Measurements from ENCODE around the gene ELK4.

DNA sequence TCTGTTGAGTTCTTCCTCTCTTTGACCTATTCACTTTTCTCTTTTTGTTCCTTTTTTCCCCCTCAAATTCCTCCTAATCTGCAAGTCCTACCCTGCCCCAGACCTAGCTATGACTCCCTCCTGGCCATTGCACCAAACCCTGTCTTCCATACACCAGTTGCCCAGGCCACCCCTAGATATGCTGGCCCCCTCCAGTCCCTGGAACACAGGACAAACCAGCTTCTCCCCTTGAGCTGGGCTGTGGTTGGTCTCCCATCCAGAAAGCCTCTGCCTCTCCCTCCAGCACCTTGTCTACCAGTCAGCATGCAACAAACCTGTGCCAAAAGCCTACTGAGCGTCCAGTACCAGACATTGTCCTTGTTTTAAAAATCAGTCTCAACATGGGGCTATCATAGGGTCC lies 59.4 kb downstream of the ELK4 start:
- TF ChIP-seq, protein P1, sequence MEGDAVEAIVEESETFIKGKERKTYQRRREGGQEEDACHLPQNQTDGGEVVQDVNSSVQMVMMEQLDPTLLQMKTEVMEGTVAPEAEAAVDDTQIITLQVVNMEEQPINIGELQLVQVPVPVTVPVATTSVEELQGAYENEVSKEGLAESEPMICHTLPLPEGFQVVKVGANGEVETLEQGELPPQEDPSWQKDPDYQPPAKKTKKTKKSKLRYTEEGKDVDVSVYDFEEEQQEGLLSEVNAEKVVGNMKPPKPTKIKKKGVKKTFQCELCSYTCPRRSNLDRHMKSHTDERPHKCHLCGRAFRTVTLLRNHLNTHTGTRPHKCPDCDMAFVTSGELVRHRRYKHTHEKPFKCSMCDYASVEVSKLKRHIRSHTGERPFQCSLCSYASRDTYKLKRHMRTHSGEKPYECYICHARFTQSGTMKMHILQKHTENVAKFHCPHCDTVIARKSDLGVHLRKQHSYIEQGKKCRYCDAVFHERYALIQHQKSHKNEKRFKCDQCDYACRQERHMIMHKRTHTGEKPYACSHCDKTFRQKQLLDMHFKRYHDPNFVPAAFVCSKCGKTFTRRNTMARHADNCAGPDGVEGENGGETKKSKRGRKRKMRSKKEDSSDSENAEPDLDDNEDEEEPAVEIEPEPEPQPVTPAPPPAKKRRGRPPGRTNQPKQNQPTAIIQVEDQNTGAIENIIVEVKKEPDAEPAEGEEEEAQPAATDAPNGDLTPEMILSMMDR (conservative IDR thresholded peaks at IDR 0.05 in 1 of 2, IDR thresholded peaks at IDR 0.05 in 1 of 2; ENCODE audit: low read depth in 1 of 2, low read length in 2 of 2) = no peak
- TF ChIP-seq EZH2 (IDR thresholded peaks at IDR 0.05; ENCODE audit: low read length, missing control alignments) = no peak
